OCI-LY3 (cell line): ENCODE measurements around the gene GARIN5A.
A peak's percentile ranks its signal among the peaks of the same experiment; 100 is the strongest.

Experiments used
- H2AFZ ChIP-seq: fragments of 200-600, 300-600 bp; shearing (Covaris generic); 2 replicates; pipeline ENCODE4 v1.6.0; 2014; ENCODE audit warnings: antibody characterized with exemption, low read depth, low read length
- H3K27ac ChIP-seq: fragments of 200-600, 300-600 bp; sonication (generic); 2 replicates; pipeline ENCODE4 v1.5.1; 2014; ENCODE audit warnings: mild to moderate bottlenecking, low read length, moderate library complexity, mixed read lengths
- H3K27me3 ChIP-seq: fragments of 200-600, 300-600 bp; sonication (generic); 2 replicates; pipeline ENCODE4 v1.6.1; 2014; ENCODE audit warnings: low read depth, low read length, mixed read lengths
- H3K36me3 ChIP-seq: fragments of 200-600, 300-600 bp; sonication (generic); replicated peaks from 2 replicates; pipeline ENCODE3; 2014; ENCODE audit warnings: low read depth, low read length, mixed read lengths
- H3K4me1 ChIP-seq: fragments of 300-600, 200-600 bp; sonication (generic); 2 replicates; pipeline ENCODE4 v1.6.1; 2014; ENCODE audit warnings: low read length, mixed read lengths
- H3K4me2 ChIP-seq: fragments of 200-600, 300-600 bp; sonication (generic); 2 replicates; pipeline ENCODE4 v1.6.1; 2014; ENCODE audit warnings: low read length, mixed read lengths
- H3K4me3 ChIP-seq: fragments of 300-600, 200-600 bp; sonication (generic); 2 replicates; pipeline ENCODE4 v1.5.1; 2014; ENCODE audit warnings: antibody characterized with exemption, mild to moderate bottlenecking, low read length, moderate library complexity
- H3K79me2 ChIP-seq: fragments of 300-600, 200-600 bp; shearing (Covaris generic); 2 replicates; pipeline ENCODE4 v1.6.1; 2014; ENCODE audit warnings: mild to moderate bottlenecking, low read length, mixed read lengths
- H3K9ac ChIP-seq: fragments of 300-600, 200-600 bp; shearing (Covaris generic); 2 replicates; pipeline ENCODE4 v1.6.0; 2014; ENCODE audit warnings: mild to moderate bottlenecking, low read length, moderate library complexity
- H3K9me3 ChIP-seq: fragments of 200-600, 300-600 bp; shearing (Covaris generic); 2 replicates; pipeline ENCODE4 v1.6.1; 2014; ENCODE audit warnings: low read length, mixed read lengths; ENCODE audit not compliant: insufficient read depth
- H4K20me1 ChIP-seq: fragments of 200-600, 300-600 bp; sonication (generic); 2 replicates; pipeline ENCODE4 v1.6.1; 2016; ENCODE audit warnings: low read length, mixed read lengths; ENCODE audit not compliant: insufficient read depth
- CTCF ChIP-seq: fragments of 200-600, 300-600 bp; sonication (generic); IDR thresholded peaks from 2 replicates; pipeline ENCODE4 v1.5.1; 2014; ENCODE audit warnings: antibody characterized with exemption, low read length, low read depth
- EZH2phosphoT487 ChIP-seq: fragments of 200-600 bp; shearing (Covaris generic); IDR thresholded peaks from 2 replicates; pipeline ENCODE4 v1.6.1; 2018; ENCODE audit warnings: antibody characterized with exemption, mixed run types, low read depth

Gene GARIN5A

GRCh38 chr19:50420808-50421207 lies 55.8 kb downstream of the GARIN5A start:
- Histone ChIP-seq H3K79me2 (peaks cover 49% of the 10 kb centered on the region), H3K4me3 (peak overlapping the region; percentile 91), H3K27me3 (no peaks in the 10 kb centered on the region), H2AFZ (no peak overlapping the region), H3K9me3 (0 out of 2 replicates have a peak, but pooled peaks cover 3% of the 10 kb centered on the region), H3K4me1 (peaks cover 64% of the 10 kb centered on the region), H3K9ac (peak overlapping the region; percentile 98), H4K20me1 (peaks cover 42% of the 10 kb centered on the region), H3K27ac (peak overlapping the region; percentile 91), H3K36me3 (peaks cover 58% of the 10 kb centered on the region), H3K4me2 (peak overlapping the region; percentile 94)
- TF ChIP-seq EZH2phosphoT487 (no peak), CTCF (no peak)

- TF ChIP-seq EZH2phosphoT487 (no peak), CTCF (no peak)
- H2AFZ ChIP-seq = no peak overlapping the region
- H3K4me1 ChIP-seq = peaks cover 68% of the 10 kb centered on the region
These were observed 56.5 kb downstream of the GARIN5A start for GRCh38 chr19:50420127-50420526.

GRCh38 chr19:50419580-50420035 lies 57.0 kb downstream of the GARIN5A start:
- Histone ChIP-seq H3K4me2 (peak overlapping the region; percentile 94), H4K20me1 (peaks cover 39% of the 10 kb centered on the region), H2AFZ (no peak overlapping the region), H3K36me3 (peaks cover 50% of the 10 kb centered on the region), H3K9me3 (0 out of 2 replicates have a peak, but pooled peaks cover 3% of the 10 kb centered on the region), H3K4me3 (peak overlapping the region; percentile 91), H3K9ac (peak overlapping the region; percentile 98), H3K27ac (peak overlapping the region; percentile 91), H3K27me3 (no peaks in the 10 kb centered on the region), H3K79me2 (peaks cover 49% of the 10 kb centered on the region), H3K4me1 (peaks cover 73% of the 10 kb centered on the region)
- TF ChIP-seq CTCF (no peak), EZH2phosphoT487 (no peak)

More at GRCh38 chr19:50420127-50420526, 56.5 kb downstream of the GARIN5A start:
- H3K9ac ChIP-seq = peak overlapping the region; percentile 98
- peak overlapping the region; percentile 94 for H3K4me2 ChIP-seq
- peaks cover 52% of the 10 kb centered on the region for H3K36me3 ChIP-seq
- H3K4me3 ChIP-seq = peak overlapping the region; percentile 91
- H4K20me1 ChIP-seq = peaks cover 39% of the 10 kb centered on the region
- peak overlapping the region; percentile 91 for H3K27ac ChIP-seq
- H3K79me2 ChIP-seq = peaks cover 49% of the 10 kb centered on the region
- 0 out of 2 replicates have a peak, but pooled peaks cover 3% of the 10 kb centered on the region for H3K9me3 ChIP-seq
- no peaks in the 10 kb centered on the region for H3K27me3 ChIP-seq

- Histone ChIP-seq H2AFZ (no peak overlapping the region), H3K79me2 (peaks cover 49% of the 10 kb centered on the region), H3K4me3 (peak overlapping the region; percentile 91), H3K27ac (peak overlapping the region; percentile 91), H3K4me1 (peaks cover 78% of the 10 kb centered on the region), H4K20me1 (peaks cover 37% of the 10 kb centered on the region), H3K4me2 (peak overlapping the region; percentile 94), H3K9me3 (0 out of 2 replicates have a peak, but pooled peaks cover 3% of the 10 kb centered on the region), H3K9ac (peak overlapping the region; percentile 98), H3K27me3 (no peaks in the 10 kb centered on the region), H3K36me3 (peaks cover 51% of the 10 kb centered on the region)
- no peak for TF ChIP-seq EZH2phosphoT487
- no peak for TF ChIP-seq CTCF
These were observed 57.5 kb downstream of the GARIN5A start for GRCh38 chr19:50419022-50419579.
